IPS-NIHi7 (cell line): Measurements from ENCODE around the gene STAG1.
"Not testable (repeated sequence)": the region's sequence is repeated elsewhere in the genome, so short reads cannot be mapped to it uniquely, and the experiment has no call there.

Source experiments
- DNase-seq: peaks from one replicate; pipeline ENCODE4 v3.0.0; 2012; ENCODE audit warnings: mixed read lengths; ENCODE audit errors: extremely low spot score

The STAG1 gene

DNA sequence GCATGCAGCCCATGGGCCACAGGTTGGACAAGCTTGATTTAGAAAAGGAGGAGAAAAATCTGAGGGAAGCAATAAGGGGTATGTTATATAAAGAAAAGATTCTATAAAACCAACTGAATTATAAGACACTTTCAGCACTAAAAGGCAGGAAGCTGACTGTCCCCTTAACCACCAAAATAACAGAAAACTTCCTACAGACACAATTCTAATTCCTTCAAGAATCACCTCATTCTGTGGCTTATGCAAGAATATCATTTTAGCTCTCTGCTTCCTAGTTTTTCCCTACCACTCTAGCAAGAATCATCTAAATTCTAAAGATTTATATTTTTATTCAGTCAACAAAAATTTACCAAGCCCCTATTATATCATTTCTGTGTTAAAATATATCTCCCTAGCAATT lies 6.3 kb downstream of the STAG1 start:
- no peak for DNase-seq

- no peak for DNase-seq
Measured at GRCh38 chr3:136741063-136741462, 11.1 kb downstream of the STAG1 start.

GRCh38 chr3:136740351-136740958 lies 11.7 kb downstream of the STAG1 start:
- no peak for DNase-seq

- DNase-seq, result not testable (repeated sequence)
Measured at GRCh38 chr3:136736950-136737349, 15.2 kb downstream of the STAG1 start.

GRCh38 chr3:136735103-136735502 lies 17.1 kb downstream of the STAG1 start:
- no peak for DNase-seq

GRCh38 chr3:136734382-136735070 lies 17.7 kb downstream of the STAG1 start:
- DNase-seq, result peak; percentile 21

- no peak for DNase-seq
Measured at GRCh38 chr3:136733317-136733833, 18.8 kb downstream of the STAG1 start.

GRCh38 chr3:136731274-136731884 lies 20.8 kb downstream of the STAG1 start:
- no peak for DNase-seq

DNA sequence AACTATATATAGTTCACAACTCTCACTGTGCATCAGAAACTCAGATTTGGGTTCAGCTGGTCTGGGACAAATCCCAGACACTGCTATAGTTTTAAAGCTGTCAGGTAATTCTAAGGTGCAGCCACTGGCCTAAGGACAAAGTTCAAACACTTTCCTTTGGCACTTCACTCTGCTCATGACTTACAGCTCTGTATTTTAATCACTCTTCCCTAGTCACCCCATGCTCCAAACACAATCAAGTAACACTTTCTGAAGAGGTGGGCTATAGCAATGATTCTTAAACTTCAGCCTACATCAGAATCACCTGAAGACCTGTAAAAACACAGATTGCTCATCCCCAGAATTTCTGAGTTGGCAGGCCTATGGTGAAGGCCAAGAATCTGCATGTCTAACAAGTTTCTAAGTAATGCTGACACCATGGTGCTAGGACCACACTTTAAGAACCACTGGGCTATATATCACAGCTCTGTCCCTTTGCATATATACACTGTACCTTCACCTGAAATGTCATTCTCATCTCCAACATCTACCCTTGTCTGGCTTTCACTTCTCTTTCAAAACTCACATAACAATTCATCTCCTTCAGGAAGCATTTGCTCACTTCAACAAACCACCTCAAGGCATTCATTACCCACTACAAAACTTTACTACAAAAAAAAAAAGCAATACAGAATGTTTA lies 21.4 kb downstream of the STAG1 start:
- DNase-seq, result no peak

- no peak for DNase-seq
Measured at GRCh38 chr3:136728918-136729317, 23.3 kb downstream of the STAG1 start.

DNA sequence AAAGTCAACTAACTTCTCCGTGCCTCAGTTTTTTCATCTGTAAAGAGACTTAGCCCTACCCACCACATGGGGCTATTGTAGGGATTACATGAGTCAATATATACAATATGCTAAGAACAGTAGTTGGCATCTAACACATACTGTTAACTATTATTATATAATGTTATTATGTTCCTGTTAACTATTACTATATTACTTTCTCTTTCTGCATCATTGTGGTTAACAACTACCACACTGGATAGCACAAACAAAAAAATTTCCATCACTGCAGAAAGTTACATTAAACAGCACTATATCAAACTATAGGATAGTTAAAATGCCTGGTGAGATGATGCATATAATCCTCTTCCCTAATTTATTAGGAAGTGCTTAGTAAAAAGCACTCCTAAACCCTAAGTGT lies 23.7 kb downstream of the STAG1 start:
- DNase-seq, result no peak

- no peak for DNase-seq
Measured at GRCh38 chr3:136725468-136725867, 26.7 kb downstream of the STAG1 start.

DNA sequence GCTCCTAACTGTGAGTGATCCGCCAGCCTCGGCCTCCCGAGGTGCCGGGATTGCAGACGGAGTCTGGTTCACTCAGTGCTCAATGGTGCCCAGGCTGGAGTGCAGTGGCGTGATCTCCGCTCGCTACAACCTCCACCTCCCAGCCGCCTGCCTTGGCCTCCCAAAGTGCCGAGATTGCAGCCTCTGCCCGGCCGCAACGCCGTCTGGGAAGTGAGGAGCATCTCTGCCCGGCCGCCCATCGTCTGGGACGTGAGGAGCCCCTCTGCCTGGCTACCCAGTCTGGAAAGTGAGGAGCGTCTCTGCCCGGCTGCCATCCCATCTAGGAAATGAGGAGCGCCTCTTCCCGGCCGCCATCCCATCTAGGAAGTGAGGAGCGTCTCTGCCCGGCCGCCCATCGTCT lies 29.3 kb downstream of the STAG1 start:
- not testable (repeated sequence) for DNase-seq

DNA sequence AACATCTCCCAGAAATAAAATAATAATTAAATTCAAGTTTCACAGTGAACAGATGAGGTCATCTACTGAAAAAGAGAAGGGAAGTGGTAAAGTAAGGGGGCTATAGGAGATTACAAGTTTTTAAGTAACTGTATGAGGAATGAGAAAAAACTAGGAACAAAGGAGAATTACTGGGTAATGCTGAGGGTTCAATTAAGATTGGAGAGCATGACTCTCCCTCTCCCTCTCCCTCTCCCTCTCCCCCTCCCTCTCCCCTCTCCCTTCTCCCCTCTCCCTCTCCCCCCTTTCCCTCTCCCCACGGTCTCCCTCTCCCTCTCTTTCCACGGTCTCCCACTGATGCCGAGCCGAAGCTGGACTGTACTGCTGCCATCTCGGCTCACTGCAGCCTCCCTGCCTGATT lies 29.8 kb downstream of the STAG1 start:
- not testable (repeated sequence) for DNase-seq

DNA sequence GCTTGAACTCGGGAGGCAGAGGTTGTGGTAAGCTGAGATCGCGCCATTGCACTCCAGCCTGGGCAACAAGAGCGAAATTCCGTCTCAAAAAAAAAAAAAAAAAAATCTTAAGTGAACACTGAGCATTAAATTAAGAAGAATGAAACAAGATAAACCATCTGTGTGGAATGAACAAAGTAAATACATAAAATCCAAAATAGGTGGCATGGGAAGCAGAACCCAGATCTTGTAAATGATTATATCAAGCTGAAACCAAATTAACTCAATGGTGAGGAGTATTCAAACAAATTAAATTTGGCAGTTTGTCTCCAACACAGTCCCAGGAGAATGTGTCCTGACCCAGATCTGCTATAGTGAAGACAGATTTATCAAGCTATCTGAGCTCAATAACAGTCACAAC lies 32.1 kb downstream of the STAG1 start:
- no peak for DNase-seq

DNA sequence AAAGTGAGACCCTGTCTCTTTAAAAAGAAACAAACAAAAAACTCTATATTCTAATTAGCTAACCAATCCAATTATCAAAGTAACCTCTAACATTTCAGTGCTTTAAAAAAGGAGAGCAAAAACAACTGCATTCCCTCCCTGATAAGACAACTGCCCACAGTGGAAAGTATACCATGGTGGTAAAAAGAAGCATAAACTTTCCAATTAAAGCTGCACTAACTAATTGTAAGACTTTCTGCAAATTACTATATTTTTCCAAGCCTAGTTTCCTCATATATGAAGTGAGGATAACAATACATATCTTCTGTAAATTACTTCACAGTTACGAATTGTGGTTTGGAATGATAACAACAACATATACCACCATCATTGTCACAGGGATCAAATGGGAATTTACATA lies 35.5 kb downstream of the STAG1 start:
- no peak for DNase-seq

DNA sequence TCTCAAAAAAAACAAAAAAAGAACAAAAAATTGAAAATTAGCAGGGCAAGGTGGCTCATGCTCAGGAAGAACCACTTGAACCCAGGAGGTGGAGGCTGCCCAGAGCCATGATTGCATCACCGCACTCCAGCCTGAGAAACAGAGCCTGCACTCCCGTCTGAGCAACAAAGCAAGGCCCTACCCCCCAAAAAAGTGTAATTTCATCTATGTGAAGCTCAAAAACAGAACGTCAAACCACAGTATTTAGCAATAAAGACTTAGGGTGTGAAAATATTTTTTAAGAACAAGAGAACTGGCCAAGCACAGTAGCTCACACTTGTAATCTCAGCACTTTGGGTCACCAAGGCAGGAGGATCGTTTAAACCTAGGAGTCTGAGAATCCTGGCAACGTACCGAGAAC lies 38.2 kb downstream of the STAG1 start:
- no peak for DNase-seq

GRCh38 chr3:136712941-136713340 lies 39.2 kb downstream of the STAG1 start:
- no peak for DNase-seq

DNA sequence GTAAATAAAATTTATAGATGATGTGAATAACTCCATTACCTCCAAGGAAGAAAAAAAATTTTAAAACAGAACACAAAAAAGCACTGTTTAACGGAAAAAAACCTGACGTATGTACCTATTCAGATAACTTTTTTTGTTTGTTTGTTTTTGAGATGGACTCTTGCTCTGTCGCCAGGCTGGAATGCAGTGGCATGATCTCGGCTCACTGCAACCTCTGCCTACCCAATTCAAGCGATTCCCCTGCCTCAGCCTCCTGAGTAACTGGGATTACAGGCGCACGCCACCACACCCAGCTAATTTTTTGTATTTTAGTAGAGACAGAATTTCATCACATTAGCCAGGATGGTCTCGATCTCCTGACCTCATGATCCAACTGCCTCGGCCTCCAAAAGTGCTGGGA lies 40.3 kb downstream of the STAG1 start:
- not testable (repeated sequence) for DNase-seq

GRCh38 chr3:136711277-136711676 lies 40.9 kb downstream of the STAG1 start:
- DNase-seq, result no peak

GRCh38 chr3:136709775-136710174 lies 42.4 kb downstream of the STAG1 start:
- not testable (repeated sequence) for DNase-seq

DNA sequence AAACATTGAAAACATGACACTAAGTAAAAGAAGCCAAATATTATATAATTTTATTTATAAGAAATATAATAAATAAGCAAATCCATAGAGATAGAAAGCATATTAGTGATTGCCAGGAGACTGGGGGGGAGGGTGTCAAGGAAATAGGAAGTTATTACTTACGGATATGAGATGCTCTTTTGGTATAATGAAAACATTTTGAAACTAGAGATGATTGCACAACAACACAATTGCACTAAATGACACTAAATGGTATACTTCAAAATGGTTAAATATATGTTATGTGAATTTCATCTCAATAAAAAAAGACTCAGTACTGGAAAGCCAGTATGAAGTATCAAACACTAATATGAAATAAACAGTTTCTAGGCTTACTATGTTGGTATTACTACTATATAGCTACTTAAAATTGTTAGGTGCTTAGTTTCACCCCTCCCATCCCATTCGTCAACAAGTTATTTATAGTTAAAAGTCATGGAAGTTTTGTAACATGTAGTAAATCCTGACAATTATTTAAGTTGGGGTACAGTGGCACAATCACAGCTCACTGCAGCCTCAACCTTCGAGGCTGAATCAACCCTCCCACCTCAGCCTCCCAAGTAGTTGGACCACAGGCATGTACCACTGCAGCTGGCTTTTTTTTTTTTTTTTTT lies 43.7 kb downstream of the STAG1 start:
- no peak for DNase-seq
